K562 (cell line): Measurements from ENCODE around the gene KIF25. TPM values are rescaled to one million over a fixed set of nuclear protein-coding genes. Genes with fewer than 3 reads are reported as not detected.

ENCODE experiments used
- ATAC-seq: fragments of 200-7000 bp; cut with Tn5 transposase; 3 replicates; pipeline ENCODE4 v1.9.1; 2020; ENCODE audit warnings: moderate library complexity
- BruUV-seq: library from RNA; stranded (reverse); fragments of 400-500 nt; replicated peaks from 2 replicates; lab custom pipeline; 2021; lab: Mats Ljungman, UMichigan
- CTCF ChIA-PET: fragments of 300-600 bp; formaldehyde crosslinking; extraction: SDS; loops from one replicate; lab custom pipeline; 2021; ENCODE audit warnings: low intra/inter-chr PET ratio; lab: Yijun Ruan, JAX
- POLR2A ChIA-PET: fragments of 300-600, 350-650 bp; sonication (Branson Sonifier 250); formaldehyde crosslinking; extraction: SDS; loops from one replicate; lab custom pipeline; 2021; ENCODE audit warnings: antibody characterized with exemption, inconsistent platforms; lab: Yijun Ruan, JAX
- DNase-seq, 4 experiments: peaks; one replicate each; pipeline versions ENCODE4 v3.0.0 to v3.0.0-alpha.2; 2011 to 2018; ENCODE audit warnings: low spot score in 3 of 4, mixed read lengths in 3 of 4; ENCODE audit errors: extremely low read depth in 1 of 4
- FAIRE-seq: peaks from 2 replicates; lab custom pipeline; 2011; peaks lifted over from hg19 to GRCh38; lab: Jason Lieb, UNC
- H2AFZ ChIP-seq: 2 replicates; pipeline ENCODE4 v1.6.0; 2011; ENCODE audit warnings: low read depth, low read length, control low read depth, inconsistent platforms
- H3K27ac ChIP-seq: fragments of 200-600 bp; 3 replicates; pipeline ENCODE4 v1.8.0; 2011; ENCODE audit warnings: low read depth, mild to moderate bottlenecking, control low read depth, inconsistent platforms, low read length, moderate library complexity, mixed read lengths; ENCODE audit errors: extremely low read depth
- H3K27me3 ChIP-seq, 2 experiments: fragments of 300-600 bp in 1 of 2; 2 replicates in 1 of 2; 3 replicates in 1 of 2; pipeline versions ENCODE4 v1.6.0 to v1.8.0; 2011; ENCODE audit warnings: inconsistent platforms in 2 of 2, low read length in 2 of 2, mild to moderate bottlenecking in 1 of 2, mixed read lengths in 1 of 2, moderate library complexity in 1 of 2; ENCODE audit not compliant: control insufficient read depth in 2 of 2, insufficient read depth in 2 of 2
- H3K36me3 ChIP-seq: fragments of 300-600 bp; 3 replicates; pipeline ENCODE4 v1.8.0; 2011; ENCODE audit warnings: mild to moderate bottlenecking, low read length, inconsistent platforms; ENCODE audit not compliant: control insufficient read depth, insufficient read depth
- H3K4me1 ChIP-seq, 2 experiments: fragments of 200-600 bp in 1 of 2; replicated peaks in 1 of 2; 2 replicates in 1 of 2; 3 replicates in 1 of 2; pipeline versions ENCODE4 v1.5.1 to v1.8.0; 2011; ENCODE audit warnings: inconsistent platforms in 2 of 2, low read length in 2 of 2, mild to moderate bottlenecking in 1 of 2, mixed read lengths in 1 of 2, moderate library complexity in 1 of 2; ENCODE audit not compliant: control insufficient read depth in 2 of 2, insufficient read depth in 2 of 2
- H3K4me2 ChIP-seq: 2 replicates; pipeline ENCODE4 v1.6.1; 2011; ENCODE audit warnings: low read length, control low read depth, inconsistent platforms, mixed read lengths; ENCODE audit not compliant: insufficient read depth
- H3K4me3 ChIP-seq: fragments of 200-600 bp; sonication (generic), shearing (Covaris generic); 2 replicates; pipeline ENCODE4 v1.5.1; 2016; ENCODE audit warnings: control low read depth, inconsistent platforms
- H3K79me2 ChIP-seq: fragments of 200-600 bp; 3 replicates; pipeline ENCODE4 v1.8.0; 2011; ENCODE audit warnings: low read length, inconsistent platforms; ENCODE audit not compliant: control insufficient read depth, insufficient read depth
- H3K9ac ChIP-seq, 2 experiments: 2 replicates each; pipeline versions ENCODE4 v1.6.0 to v1.6.1; 2011; ENCODE audit warnings: low read depth in 2 of 2, low read length in 2 of 2, control low read depth in 1 of 2, inconsistent platforms in 1 of 2, mild to moderate bottlenecking in 1 of 2, mixed read lengths in 1 of 2; ENCODE audit not compliant: insufficient read depth in 1 of 2
- H3K9me1 ChIP-seq: one replicate; pipeline ENCODE4 v1.6.0; 2011; ENCODE audit warnings: inconsistent platforms, mild to moderate bottlenecking, low read length, moderate library complexity; ENCODE audit not compliant: control insufficient read depth, insufficient read depth
- H3K9me3 ChIP-seq: replicated peaks from 2 replicates; pipeline ENCODE4 v1.5.1; 2011; ENCODE audit warnings: low read depth, low read length, inconsistent platforms; ENCODE audit not compliant: control insufficient read depth, insufficient read depth
- H4K20me1 ChIP-seq: replicated peaks from 2 replicates; pipeline ENCODE4 v1.6.1; 2011; ENCODE audit warnings: low read length, inconsistent platforms, mixed read lengths; ENCODE audit not compliant: control insufficient read depth, insufficient read depth
- ARID4B ChIP-seq: sonication (generic); formaldehyde crosslinking; IDR thresholded peaks from 2 replicates; pipeline ENCODE4 v1.8.0; 2022; ENCODE audit warnings: mild to moderate bottlenecking, missing genetic modification reagents
- CBFB ChIP-seq: sonication (generic); formaldehyde crosslinking; IDR thresholded peaks from 2 replicates; pipeline ENCODE4 v1.4.0; 2020; ENCODE audit warnings: mild to moderate bottlenecking, missing genetic modification reagents
- HNRNPK ChIP-seq: fragments of 200-400 bp; formaldehyde crosslinking; IDR thresholded peaks from one replicate; pipeline ENCODE4 v1.6.1; 2018; ENCODE audit warnings: mild to moderate bottlenecking, low read depth, low read length; ENCODE audit not compliant: poor library complexity, severe bottlenecking
- MCM7 ChIP-seq, 2 experiments: fragments of 450-650 bp; IDR thresholded peaks; 2 replicates each; pipeline ENCODE4 v1.6.1; 2016 to 2018
- NCOA6 ChIP-seq: fragments of 450-650 bp; IDR thresholded peaks from 2 replicates; pipeline ENCODE4 v1.6.1; 2017; ENCODE audit warnings: mild to moderate bottlenecking
- SP1 ChIP-seq: sonication (generic); formaldehyde crosslinking; IDR thresholded peaks from 2 replicates; pipeline ENCODE4 v1.8.1; 2022; ENCODE audit warnings: mild to moderate bottlenecking, missing genetic modification reagents
- SPI1 ChIP-seq: IDR thresholded peaks from 2 replicates; pipeline ENCODE4 v1.6.1; 2011; ENCODE audit warnings: low read depth, low read length, control low read depth, borderline replicate concordance
- TCF15 ChIP-seq: fragments of 250-450 bp; sonication (Bioruptor Pico); IDR thresholded peaks from 2 replicates; pipeline ENCODE4 v1.8.0; 2022; ENCODE audit warnings: moderate library complexity, mild to moderate bottlenecking, inconsistent platforms
- ZBTB26 ChIP-seq: fragments of 450-650 bp; formaldehyde crosslinking; IDR thresholded peaks from 2 replicates; pipeline ENCODE4 v1.4.0; 2022; ENCODE audit warnings: missing genetic modification characterization
- ZBTB5 ChIP-seq: fragments of 450-650 bp; IDR thresholded peaks from 2 replicates; pipeline ENCODE4 v1.6.1; 2017; ENCODE audit warnings: antibody characterized with exemption
- ZNF3 ChIP-seq: fragments of 250-450 bp; sonication (Bioruptor Pico); IDR thresholded peaks from 2 replicates; pipeline ENCODE4 v1.5.0; 2021; ENCODE audit warnings: mild to moderate bottlenecking, moderate library complexity
- ZNF740 ChIP-seq, 3 experiments: fragments of 200-800 bp in 1 of 3; sonication (Bioruptor generic) in 1 of 3; sonication (generic) in 1 of 3; formaldehyde crosslinking in 1 of 3; IDR thresholded peaks; 2 replicates each; pipeline versions ENCODE4 v1.6.1 to v1.8.0; 2016 to 2022; ENCODE audit warnings: mild to moderate bottlenecking in 2 of 3, missing compliant biosample characterization in 2 of 3, missing genetic modification characterization in 2 of 3, missing genetic modification reagents in 1 of 3
- WGBS: fragments of 100-300 bp; shearing (Covaris generic); methylation state at CpG from one replicate; pipeline ENCODE4 v1.1.6; 2016; ENCODE audit warnings: low coverage, mixed read lengths; ENCODE audit not compliant: insufficient coverage; ENCODE audit errors: missing lambda C conversion rate; 5-methylcytosine and 5-hydroxymethylcytosine counted together
- in situ Hi-C: fragments of 300-500 bp; cut with MboI; formaldehyde crosslinking; loops from 4 replicates; pipeline ENCODE4 v1.15.0; 2018; ENCODE audit warnings: inconsistent platforms, mixed read lengths
- intact Hi-C: fragments of 100-400 bp; cut with micrococcal nuclease; formaldehyde crosslinking; loops from 2 replicates; pipeline ENCODE4 v1.14.2; 2022
- polyA plus RNA-seq, 8 experiments: library from polyadenylated mRNA; depleted of rRNA in 4 of 8; stranded (reverse) in 5 of 8; unstranded in 3 of 8; fragments of >200 nt; fragmentation: Nextera tagmentation in 2 of 8; fragmentation: Illumina TruSeq in 1 of 8; extraction: Ambion mirVana in 2 of 8; extraction: Trizol in 1 of 8; gene quantifications; 2 replicates each; pipeline versions ENCODE4 v1.2.1 to v1.2.3, GENCODE V29; 2011 to 2014; ENCODE audit warnings: inconsistent platforms in 1 of 8, missing spikeins in 1 of 8
- total RNA-seq, 7 experiments: library from RNA; depleted of rRNA in 6 of 7; stranded (reverse); fragments of >200 nt in 6 of 7; fragmentation: Illumina TruSeq in 2 of 7; extraction: Trizol in 2 of 7; gene quantifications; 2 replicates each; pipeline versions ENCODE4 v1.2.1 to v1.2.3, GENCODE V29; 2011 to 2021; ENCODE audit warnings: low replicate concordance in 1 of 7

Gene KIF25
- total and polyA plus RNA-seq, 9 of the 15 experiments (the other 6 are each of a cell fraction or from before 2014, with no cell fraction given), result 0.04 to 0.49 (median 0.23) TPM; not detected in 5

GRCh38 chr6:168084465-168085160 lies 87.1 kb downstream of the KIF25 start:
- H3K4me1 ChIP-seq, result peaks cover 0 to 4% of the 10 kb centered on the region in 2 experiments; a peak in 1 of 5 replicates
- no peaks in the 10 kb centered on the region for H3K79me2 ChIP-seq
- H3K27ac ChIP-seq, result no peak overlapping the region
- H3K9me3 ChIP-seq, result no peaks in the 10 kb centered on the region
- intact Hi-C loops (no loop called here), in situ Hi-C loops (no loop called here)
- no peak overlapping the region for H3K4me3 ChIP-seq
- no TSS peak for BruUV-seq
- peaks cover 20% of the 10 kb centered on the region for H4K20me1 ChIP-seq
- DNase-seq (no peak), FAIRE-seq (no peak), ATAC-seq (no peak)
- 1% methylated on average over 19 of the region's 19 CpGs for WGBS
- no peak overlapping the region for H3K9ac ChIP-seq
- POLR2A ChIA-PET, result interaction anchor here (0.6 kb wide), 1 partner anchor 24 kb away, joined by 3 read pairs; no protein-coding TSS in a partner anchor
- no peak overlapping the region for H2AFZ ChIP-seq
- no peaks in the 10 kb centered on the region for H3K36me3 ChIP-seq
- peaks cover 67 to 100% of the 10 kb centered on the region in 2 experiments for H3K27me3 ChIP-seq
- H3K4me2 ChIP-seq, result no peak overlapping the region
- H3K9me1 ChIP-seq, result peaks cover 5% of the 10 kb centered on the region
- CTCF ChIA-PET, result no interaction called here
- TF ChIP-seq TCF15 (CRISPR knock-in tag), result no peak
- no peak for TF ChIP-seq ARID4B
- TF ChIP-seq ZBTB5, result no peak
- no peak for TF ChIP-seq ZBTB26 (CRISPR knock-in tag)
- no peak for TF ChIP-seq CBFB (CRISPR knock-in tag)
- no peak for TF ChIP-seq NCOA6
- TF ChIP-seq ZNF740 (CRISPR knock-in tag; IDR thresholded peaks at IDR 0.05), result no peak
- TF ChIP-seq ZNF740 (tag; IDR thresholded peaks at IDR 0.05), result no peak
- TF ChIP-seq SP1 (CRISPR knock-in tag), result no peak
- TF ChIP-seq MCM7 (IDR thresholded peaks at IDR 0.05), result no peak
- no peak for TF ChIP-seq HNRNPK
- no peak for TF ChIP-seq SPI1
- TF ChIP-seq ZNF3 (CRISPR knock-in tag), result no peak
